GM21367 (cell line): Measurements from ENCODE around the gene UNC79.

Source experiments
- ATAC-seq: cut with Tn5 transposase; IDR thresholded peaks from one replicate; pipeline ENCODE4 v1.9.1; 2021; ENCODE audit not compliant: unreplicated experiment

UNC79 gene

DNA sequence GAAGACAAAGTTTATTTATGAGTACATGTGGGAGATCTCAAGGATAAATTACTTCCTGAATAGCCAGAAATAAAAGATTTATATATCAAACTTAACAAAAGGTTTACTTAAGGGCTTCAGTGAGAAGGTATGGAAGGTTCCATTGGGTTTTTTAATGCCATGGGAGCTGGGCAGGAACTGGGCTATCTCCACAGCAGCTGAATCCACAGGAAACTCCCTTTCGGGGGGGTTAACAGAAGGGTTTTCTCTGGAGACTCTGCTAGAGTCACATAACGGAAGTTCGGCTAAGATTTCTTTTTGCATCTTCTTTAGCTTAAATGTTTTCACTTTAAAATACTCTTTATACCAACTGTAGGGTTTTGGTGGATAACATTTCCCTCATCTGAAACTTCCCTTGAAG lies 113.5 kb downstream of the UNC79 start:
- ATAC-seq = no peak

GRCh38 chr14:93546642-93547041 lies 115.9 kb downstream of the UNC79 start:
- no peak for ATAC-seq

- peak; percentile 60 for ATAC-seq
These were observed 117.5 kb downstream of the UNC79 start for GRCh38 chr14:93548102-93548843.

- no peak for ATAC-seq
These were observed 118.9 kb downstream of the UNC79 start for GRCh38 chr14:93549595-93549994.

GRCh38 chr14:93564918-93565317 lies 134.2 kb downstream of the UNC79 start:
- no peak for ATAC-seq

DNA sequence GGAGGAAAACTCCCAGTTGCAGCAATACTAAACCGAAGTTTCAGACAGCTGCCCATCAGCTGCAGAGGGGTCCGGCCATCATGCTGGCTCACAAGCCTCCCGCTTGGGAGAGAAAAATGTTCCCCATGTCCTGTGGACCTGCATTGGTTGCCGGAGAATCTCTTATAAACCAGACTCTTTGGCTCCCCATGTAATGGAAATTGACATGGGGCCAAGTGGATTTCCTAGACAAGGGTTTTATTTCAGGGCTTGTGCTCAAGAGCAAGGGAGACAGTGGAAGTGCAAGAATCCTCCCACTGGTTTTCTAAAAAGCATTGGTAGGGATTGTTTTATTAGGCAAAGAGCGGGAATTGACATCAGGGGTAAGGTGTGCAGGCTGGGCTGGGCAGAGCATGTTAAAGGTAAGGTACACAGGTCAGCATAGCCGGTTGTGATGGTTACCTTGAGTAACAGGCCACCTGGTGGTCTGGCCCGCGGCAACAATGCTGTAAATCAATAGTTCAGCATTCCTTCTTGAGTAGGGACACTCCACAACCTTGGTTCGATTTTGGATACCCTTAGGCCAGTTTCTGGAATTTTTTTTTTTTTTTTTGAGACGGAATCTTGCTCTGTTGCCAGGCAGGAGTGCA lies 135.4 kb downstream of the UNC79 start:
- no peak for ATAC-seq

DNA sequence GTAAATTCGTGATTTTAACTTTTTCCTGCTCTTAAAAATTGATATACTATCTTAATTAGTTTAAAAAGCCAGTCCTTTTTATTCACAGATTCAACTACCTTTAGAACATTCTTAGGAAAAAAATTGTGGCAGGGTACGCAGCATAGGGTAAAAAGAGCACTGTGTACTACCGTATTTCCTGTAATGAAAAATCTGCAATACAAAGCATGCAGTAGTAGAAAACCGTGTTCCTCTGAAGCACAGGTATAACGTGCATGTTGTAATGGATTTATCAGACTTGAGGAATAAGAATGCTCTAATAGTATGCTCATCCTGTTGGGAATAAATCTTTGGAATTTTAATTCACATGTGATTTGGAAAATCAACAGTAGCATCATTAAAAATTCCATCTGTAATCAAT lies 140.5 kb downstream of the UNC79 start:
- no peak for ATAC-seq

GRCh38 chr14:93579178-93579577 lies 148.4 kb downstream of the UNC79 start:
- no peak for ATAC-seq

- no peak for ATAC-seq
These were observed 151.8 kb downstream of the UNC79 start for GRCh38 chr14:93582516-93582915.

GRCh38 chr14:93587330-93587729 lies 156.6 kb downstream of the UNC79 start:
- no peak for ATAC-seq

DNA sequence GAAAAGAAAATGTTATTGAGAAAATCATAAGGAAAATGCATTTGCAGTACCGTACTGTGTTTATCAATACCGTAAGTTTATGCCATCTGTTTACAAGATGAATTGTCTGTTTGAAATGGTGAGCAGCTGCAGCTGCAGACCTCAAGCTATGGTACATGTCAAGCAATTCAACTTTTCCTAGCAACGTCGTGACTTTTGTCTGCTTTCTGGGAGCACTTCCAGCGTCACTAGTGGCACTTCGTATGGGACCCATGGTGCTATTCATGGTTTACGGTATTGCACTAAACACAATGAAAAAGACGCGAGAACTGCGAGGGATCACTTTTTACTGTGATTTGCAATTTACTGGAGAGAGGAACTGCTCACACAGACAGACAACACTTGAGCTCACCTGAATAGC lies 160.8 kb downstream of the UNC79 start:
- no peak for ATAC-seq

DNA sequence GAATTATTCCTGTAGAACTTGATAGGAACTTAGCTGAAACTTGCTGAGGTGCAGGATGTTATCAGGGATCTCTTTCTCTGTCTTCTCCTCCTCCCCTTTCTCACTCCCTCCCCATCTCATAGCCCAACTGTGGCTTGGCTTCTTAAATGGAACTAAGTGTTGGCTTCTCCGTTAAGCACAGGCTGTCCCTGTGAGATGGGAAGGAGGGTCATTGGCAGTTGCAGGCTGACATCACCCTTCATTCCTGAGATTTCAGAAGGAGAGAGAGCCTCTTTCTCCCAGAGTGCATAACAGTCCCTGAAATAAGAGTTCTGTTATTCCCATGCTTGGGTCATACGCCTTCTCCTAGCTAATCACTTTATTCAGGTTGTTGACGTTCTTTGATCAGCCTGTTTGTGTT lies 162.0 kb downstream of the UNC79 start:
- ATAC-seq = no peak

- ATAC-seq = no peak
These were observed 175.4 kb downstream of the UNC79 start for GRCh38 chr14:93606091-93606490.

DNA sequence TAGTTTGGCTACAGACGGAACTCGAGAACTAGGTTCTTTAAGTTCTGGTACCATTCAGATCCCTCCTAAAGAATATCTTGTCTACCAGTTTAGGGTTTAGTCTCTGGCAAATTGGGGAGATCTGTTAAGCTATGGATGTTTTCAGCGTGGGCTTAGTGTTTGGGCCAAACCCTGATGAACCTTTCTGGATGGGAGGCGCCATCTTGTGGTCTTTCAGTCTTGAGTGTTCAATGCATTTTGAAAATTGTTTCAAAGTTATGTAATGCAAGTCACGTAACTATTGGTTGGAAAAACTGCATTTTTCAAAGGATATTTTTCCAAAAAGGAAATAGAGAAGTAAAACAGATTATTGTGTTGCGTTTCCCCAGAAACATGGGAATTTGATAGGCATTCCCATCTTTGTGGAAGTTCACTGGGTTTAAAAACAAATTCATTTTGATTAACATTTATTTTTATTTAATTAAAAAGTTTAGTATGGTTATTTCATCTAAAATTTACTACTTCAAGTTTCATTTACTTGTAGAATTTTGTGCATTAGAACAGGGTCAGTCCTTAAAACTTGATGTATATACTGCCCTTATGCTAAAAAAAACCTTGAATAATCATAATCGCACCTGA lies 188.5 kb downstream of the UNC79 start:
- ATAC-seq = no peak

DNA sequence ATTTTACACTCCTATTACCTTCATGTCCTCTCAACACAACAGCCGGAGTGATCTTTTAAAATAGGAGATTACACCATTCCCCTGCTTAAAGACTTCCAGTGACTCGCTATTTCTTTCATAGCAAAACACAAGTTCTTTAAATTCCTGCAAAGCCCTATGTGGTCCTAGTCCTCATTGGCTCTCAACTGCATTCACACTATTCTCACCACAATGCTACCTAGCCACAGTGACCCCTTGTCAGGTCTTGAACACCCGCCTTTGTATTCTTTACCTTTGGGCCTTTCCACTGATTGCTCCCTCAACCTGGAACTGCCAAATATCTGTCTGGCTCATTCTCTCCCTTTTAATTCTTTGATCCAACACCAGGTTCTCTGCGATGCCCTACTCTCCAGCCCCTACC lies 197.3 kb downstream of the UNC79 start:
- ATAC-seq = no peak

GRCh38 chr14:93629643-93630042 lies 198.9 kb downstream of the UNC79 start:
- no peak for ATAC-seq

- no peak for ATAC-seq
These were observed 208.1 kb downstream of the UNC79 start for GRCh38 chr14:93638790-93639189.

- no peak for ATAC-seq
These were observed 212.4 kb downstream of the UNC79 start for GRCh38 chr14:93643127-93643526.

DNA sequence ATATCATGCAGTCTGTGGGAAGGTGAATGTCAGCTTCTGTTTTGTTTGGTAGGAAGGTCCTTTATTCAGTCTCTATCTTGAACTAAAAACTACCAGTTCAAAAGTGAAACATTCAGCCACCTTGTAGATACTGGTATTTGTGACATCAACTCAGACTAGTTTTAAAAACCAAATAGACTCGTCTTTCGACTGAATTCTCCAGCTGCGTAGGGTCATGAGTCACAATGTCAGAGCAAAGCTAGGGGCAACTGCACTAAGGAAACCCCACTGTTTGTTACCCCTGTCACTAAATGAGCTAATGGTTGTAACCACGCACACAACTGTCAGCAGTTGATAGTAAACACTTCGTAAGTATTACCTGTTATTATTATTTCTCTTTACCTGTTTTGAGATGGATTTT lies 212.9 kb downstream of the UNC79 start:
- ATAC-seq = no peak

- ATAC-seq = no peak
These were observed 214.5 kb downstream of the UNC79 start for GRCh38 chr14:93645200-93645599.

- no peak for ATAC-seq
These were observed 217.9 kb downstream of the UNC79 start for GRCh38 chr14:93648440-93649168.

GRCh38 chr14:93654599-93654998 lies 223.9 kb downstream of the UNC79 start:
- no peak for ATAC-seq
